NCI-H748 (cell line): ENCODE results near the gene LATS1.
"Not testable (repeated sequence)": the region's sequence is repeated elsewhere in the genome, so short reads cannot be mapped to it uniquely, and the experiment has no call there.

Experiments
- DNase-seq: peaks from one replicate; lab custom pipeline; 2025; ENCODE audit not compliant: unreplicated experiment; lab: John Stamatoyannopoulos, UW

LATS1 gene

GRCh38 chr6:149717588-149718458, at the start of gene LATS1:
Gene LATS1 (minus strand): TSS chr6:149718101. CDS start chr6:149702126, 15,975 bp downstream.
- DNase-seq, result peak; percentile 90

DNA sequence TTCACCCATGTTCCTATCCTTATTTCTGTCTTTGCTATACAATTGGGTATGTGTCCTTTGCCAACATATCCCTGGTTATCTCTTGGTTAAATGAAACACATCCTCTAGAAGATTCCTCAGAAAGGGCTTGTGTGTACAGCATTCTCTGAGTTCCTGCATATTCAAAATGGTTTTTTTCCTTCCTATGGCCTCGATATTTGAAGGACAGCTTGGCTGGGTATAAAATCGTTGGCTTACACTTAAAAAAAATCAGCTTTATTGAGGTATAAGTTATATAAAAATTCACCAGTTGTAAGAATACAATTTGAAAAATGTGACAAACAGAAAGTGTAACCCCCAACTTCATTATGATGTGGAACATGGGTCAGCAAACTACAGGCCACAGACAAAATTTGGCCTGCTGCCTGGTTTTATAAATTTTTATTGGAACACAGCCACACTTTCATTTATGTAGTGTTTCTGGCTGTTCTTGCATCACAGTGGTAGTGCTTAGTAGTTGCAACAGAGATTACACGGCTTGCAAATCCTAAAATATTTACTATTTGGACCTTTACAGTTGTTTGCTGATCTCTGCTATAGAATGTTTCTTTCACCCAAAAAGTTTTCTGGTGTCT, 48.4 kb upstream of the LATS1 start:
- DNase-seq, result no peak

GRCh38 chr6:149763866-149764265, 46.0 kb upstream of the LATS1 start:
- no peak for DNase-seq

DNA sequence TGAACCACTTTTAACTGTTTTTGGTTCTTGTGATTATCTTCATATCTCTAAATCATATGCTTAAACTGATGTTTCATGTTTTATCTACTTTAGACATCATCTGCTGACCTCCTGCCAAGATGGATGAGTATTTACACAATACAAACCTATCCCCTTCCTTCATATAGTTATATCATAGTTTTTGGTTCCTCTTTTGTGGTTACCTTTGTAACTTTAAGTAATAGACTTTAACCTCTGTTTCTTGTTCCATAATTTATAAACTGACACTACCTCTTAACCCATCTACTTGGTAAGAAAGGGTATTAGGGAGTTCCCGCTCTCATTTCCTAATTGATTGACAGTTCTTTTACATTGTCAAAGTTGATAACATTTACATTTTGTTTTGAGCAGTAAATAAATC, 43.5 kb upstream of the LATS1 start:
- DNase-seq, result no peak

DNA sequence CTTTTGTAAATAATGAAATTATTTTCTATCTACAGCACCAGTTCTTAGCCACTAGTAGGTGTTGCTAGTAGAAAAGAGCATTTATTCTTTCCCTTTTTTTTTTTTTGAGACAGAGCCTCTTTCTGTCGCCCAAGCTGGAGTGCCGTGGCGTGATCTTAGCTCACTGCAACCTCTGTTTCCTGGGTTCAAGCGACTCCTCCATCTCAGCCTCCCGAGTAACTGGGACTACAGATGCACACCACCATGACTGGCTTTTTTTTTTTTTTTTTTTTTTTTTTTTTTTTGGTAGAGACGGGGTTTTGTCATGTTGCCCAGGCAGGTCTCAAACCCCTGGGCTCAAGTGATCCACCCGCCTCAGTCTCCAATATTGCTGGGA, 38.3 kb upstream of the LATS1 start:
- DNase-seq, result no peak

DNA sequence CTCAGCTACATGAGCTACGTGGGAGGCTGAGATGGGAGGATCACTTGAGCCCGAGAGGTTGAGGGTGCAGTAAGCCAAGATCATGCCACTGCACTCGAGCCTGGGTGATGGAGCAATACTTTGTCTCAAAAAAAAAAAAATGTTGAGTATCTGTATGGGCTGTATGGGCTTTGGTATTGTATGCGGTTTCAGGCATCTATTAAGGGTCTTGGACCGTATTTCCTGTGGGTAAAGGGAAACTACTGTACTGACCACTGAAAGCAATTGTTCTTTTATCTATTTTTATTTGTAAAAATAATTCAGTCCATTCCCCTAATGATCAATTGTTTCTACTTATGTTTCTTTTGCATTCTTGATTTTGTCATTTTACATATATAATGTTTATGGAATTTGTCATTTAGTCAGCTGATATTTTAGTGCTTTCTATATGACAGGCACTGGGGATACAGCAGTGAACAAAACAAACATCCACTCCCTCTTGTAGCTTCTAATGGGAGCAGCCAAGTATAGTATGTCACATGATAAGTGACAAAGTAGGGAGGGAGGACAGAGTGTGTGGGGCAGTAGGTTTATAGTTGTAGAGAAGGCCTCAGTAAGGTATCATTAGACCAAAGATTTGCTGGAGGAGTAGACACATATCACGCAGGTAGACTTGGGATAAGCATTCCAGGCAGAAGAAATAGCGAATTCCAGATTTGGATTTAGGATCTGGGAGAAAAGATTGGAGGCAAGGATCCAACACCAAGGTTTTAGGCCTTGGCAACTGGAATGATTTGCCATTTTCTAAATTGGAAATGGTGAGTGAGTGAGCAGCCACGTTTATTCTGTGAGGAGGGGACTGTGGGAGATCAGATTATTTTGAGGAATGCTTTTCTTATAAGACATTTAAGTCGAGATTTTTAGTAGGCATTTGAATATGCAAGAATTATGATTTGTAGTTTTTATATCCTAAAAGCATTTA, 37.7 kb upstream of the LATS1 start:
- DNase-seq, result no peak

- DNase-seq, result no peak
Observed at GRCh38 chr6:149754548-149754947, 36.6 kb upstream of the LATS1 start.

DNA sequence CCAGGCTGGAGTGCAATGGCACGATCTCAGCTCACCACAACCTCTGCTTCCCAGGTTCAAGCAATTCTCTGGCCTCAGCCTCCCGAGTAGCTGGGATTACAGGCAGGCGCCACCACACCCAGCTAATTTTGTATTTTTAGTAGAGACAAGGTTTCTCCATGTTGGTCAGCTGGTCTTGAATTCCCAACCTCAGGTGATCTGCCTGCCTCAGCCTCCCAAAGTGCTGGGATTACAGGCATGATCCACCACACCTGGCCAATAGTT, 35.4 kb upstream of the LATS1 start:
- DNase-seq, result not testable (repeated sequence)

GRCh38 chr6:149752600-149753373, 34.9 kb upstream of the LATS1 start:
- DNase-seq, result no peak

DNA sequence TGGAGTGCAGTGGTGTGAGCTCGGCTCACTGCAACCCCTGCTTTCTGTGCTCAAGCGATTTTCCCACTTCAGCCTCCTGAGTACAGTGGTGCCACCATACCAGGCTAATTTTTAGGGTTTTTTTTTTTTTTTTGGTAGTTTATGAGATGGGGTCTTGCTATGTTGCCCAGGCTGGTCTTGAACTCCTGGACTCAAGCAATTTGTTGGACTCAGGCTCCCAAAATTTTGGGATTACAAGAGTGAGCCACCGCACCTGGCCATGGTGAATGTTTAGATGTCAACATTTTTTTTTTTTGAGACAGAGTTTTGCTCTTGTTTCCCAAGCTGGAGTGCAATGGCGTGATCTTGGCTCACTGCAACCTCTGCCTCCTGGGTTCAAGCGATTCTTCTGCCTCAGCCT, 34.0 kb upstream of the LATS1 start:
- DNase-seq, result not testable (repeated sequence)

DNA sequence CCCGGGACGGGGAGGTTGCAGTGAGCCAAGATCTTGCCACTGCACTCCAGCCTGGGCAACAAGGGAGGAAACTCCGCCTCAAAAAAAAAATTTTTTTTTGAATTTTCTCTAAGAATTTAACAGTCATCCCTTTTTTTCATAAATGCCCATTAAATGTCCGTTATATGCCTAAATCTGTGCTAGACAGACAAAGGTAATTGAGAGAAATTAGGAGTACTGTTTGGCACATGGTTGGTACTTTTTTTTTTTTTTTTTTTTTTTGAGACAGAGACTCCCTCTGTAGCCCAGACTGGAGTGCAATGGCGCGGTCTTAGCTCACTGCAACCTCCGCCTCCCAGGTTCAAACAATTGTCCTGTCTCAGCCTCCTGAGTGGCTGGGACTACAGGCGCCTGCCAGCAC, 33.3 kb upstream of the LATS1 start:
- no peak for DNase-seq

DNA sequence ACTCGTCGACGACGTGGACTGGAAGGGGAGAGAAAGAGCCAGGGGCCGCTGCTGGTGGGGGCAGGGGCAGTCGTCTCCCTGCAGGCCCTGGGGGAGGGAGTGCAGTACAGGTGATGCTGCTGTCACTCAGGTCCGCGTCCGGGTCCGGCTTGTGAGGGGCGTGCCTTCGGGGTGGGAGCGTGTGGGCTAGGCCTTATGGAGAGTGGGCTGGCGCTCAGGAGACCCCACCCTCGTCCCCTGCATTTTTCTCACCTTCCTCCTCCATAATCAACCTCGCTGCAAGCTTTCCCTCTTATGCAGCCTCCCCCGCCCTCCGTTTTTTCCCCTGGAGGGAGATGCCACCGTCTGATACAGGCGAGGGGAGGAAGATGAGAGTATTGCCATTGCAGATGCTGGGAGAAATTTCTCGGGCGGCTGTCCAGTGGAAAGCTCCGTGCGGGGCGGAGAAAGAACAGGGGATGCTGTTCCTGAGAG, 32.3 kb upstream of the LATS1 start:
- DNase-seq, result peak; percentile 90

DNA sequence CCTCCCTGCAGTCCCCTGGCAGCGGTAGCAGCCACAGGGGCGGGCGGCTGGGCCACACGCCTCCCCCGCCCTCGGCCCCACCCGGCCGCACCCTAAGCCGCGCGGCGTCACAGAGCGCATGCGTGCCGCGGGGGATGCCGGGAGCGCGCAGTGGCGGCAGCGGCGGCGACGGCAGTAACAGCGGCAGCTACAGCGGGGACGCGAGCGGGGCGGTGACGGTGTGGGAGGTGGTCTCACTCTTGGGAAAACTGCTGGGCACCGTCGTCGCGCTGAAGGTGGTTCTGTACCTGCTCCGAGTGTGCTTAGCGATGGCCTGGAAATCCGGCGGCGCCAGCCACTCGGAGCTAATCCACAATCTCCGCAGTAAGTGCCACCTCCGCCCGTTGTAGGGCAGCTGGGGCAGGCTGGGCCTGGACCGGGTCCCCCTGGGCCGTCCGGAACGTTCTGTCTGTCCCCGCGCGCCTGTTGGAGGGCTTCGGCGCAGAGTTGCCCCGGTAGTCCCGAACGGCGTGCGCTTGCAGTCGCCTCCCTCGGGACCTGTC, 31.8 kb upstream of the LATS1 start, which contains the start of gene PCMT1:
TSS of gene PCMT1 (plus strand) at position 148 of the 542 bp plus-strand sequence. CDS start at position 309, 161 bp downstream.
- DNase-seq, result peak; percentile 94

- DNase-seq, result not testable (repeated sequence)
Observed at GRCh38 chr6:149749082-149749593, 31.2 kb upstream of the LATS1 start.

DNA sequence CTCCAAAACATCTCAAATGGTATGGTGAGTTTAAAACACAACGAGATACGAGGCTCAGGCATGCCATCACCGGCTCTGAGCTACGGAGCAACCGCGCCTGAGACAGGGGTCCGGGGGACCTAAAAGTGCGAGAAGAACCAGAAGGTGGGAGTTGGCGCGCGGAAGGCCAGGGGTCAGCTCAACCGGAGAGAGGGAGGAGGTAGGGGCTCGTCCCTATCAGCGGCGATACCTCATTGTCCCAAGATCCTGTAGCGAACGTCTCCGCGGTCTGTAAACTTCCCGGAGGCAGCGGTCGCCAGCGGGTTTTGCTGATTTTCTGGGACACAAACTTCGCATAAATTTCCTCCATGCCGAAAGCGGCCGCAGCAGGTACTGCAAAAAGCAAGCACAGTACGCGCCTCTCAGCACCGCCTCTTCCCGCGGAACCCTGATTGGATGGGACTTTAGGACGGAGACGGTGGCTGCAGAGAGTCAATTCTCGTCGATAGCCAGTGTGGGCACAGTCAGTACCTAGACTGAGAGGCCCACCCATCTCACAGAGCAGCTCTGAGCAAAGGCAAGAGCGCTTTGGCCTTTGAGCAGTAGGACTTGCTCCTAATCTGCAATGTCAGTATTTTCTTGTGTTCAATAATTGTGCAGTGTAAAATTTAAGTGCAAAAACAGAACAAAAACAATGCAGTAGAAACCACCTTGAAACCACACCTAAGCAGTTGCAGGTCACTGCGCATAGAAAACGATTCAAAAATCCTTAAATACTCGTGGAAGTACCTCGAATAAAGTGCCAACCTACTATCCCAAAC, 28.4 kb upstream of the LATS1 start, which contains the start of gene NUP43:
TSS of gene NUP43 (minus strand) at position 383 of the 800 bp plus-strand sequence. CDS start at position 349, 34 bp downstream.
- DNase-seq, result peak; percentile 96

DNA sequence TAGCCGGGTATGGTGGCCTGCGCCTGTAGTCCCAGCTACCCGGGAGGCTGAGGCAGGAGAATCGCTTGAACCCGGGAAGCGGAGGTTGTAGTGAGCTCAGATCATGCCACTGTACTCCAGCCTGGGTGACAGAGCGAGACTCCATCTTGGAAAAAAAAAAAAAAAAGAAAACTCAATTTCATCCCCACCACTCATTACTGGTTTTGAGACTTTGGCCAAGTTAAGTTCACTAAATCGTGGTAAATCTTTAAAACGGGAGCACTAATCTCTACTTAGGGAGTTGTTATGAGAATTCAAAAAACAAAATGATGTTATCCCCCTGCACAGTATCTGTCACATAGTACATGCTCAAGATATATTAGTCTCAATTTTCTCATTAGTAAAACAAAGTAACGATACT, 27.4 kb upstream of the LATS1 start:
- not testable (repeated sequence) for DNase-seq

DNA sequence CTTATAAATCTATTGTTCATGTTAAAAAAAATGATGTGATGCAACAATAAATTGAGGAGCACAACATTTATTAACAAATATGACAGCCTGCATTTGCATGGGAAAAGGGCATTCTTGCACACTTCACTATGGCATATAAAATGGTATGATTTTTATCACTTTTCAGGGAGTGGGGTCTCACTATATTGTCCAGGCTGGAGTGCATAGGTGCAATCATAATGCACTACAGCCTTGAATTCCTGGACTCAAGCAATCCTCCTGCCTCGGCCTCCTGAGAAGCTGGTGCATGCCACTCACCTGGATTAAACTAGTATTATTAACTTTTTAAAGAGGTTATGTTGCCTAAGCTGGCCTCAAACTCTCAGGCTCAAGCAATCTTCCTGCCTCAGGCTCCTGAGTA, 17.0 kb upstream of the LATS1 start:
- no peak for DNase-seq

DNA sequence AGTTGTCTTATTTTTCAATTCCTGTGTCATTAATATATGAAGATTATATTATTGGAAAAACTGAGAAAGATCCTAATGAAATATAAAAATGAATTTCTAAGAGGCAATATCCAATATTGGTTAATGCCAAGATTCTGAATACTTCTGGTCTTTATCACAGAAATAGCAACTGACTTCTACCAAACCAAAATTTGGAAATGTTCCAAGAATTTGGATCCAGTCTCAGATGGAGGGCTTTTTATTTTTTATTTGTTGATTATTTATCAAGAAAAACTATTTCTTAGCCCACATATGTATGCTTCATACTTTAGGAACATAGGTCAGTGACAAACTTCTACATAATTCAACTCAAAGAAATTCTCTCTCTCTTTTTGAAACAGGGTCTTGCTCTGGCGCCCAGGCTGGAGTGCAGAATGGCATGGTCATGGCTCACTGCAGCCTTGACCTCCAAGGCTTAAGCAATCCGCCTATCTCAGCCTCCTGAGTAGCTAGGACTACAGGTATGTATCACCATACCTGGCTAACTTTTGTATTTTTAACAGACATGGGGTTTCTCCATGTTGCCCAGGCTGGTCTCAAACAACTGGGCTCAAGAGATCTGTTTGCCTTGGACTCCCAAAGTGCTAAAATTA, 15.3 kb upstream of the LATS1 start:
- no peak for DNase-seq

- no peak for DNase-seq
Observed at GRCh38 chr6:149729824-149730223, 11.9 kb upstream of the LATS1 start.
